Neural progenitor cell (in vitro differentiated cells): Measurements from ENCODE around the gene ANKRD6.

ENCODE experiments used
- EZH2phosphoT487 ChIP-seq: fragments of 200-600 bp; sonication (generic); IDR thresholded peaks from 2 replicates; pipeline ENCODE4 v1.6.1; 2017; ENCODE audit warnings: antibody characterized with exemption
- TF ChIP-seq, protein P1 (sequence below): fragments of 200-600 bp; sonication (generic); IDR thresholded peaks from 2 replicates; pipeline ENCODE4 v1.5.1; 2017; ENCODE audit warnings: antibody characterized with exemption, mild to moderate bottlenecking

DNA sequence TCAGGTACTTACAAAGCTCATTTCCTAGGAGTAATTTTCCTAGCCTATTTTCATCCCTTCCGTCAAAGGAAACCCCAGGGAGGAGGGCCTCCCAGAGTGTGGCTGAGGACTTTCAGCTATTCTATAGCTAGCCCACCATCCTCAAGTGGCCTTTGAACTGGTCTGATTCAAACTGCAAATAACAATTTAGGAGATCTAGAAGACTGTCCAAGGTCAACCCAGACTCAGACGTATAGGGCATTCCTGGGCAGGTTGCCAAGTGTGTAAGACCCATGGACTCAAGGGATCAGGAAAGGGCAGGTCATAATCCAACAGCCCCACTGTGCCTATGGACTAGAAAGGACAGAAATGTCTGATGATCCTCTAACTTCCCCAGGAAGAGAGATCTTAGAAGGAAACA, 18.7 kb upstream of the ANKRD6 start:
- TF ChIP-seq, protein P1, sequence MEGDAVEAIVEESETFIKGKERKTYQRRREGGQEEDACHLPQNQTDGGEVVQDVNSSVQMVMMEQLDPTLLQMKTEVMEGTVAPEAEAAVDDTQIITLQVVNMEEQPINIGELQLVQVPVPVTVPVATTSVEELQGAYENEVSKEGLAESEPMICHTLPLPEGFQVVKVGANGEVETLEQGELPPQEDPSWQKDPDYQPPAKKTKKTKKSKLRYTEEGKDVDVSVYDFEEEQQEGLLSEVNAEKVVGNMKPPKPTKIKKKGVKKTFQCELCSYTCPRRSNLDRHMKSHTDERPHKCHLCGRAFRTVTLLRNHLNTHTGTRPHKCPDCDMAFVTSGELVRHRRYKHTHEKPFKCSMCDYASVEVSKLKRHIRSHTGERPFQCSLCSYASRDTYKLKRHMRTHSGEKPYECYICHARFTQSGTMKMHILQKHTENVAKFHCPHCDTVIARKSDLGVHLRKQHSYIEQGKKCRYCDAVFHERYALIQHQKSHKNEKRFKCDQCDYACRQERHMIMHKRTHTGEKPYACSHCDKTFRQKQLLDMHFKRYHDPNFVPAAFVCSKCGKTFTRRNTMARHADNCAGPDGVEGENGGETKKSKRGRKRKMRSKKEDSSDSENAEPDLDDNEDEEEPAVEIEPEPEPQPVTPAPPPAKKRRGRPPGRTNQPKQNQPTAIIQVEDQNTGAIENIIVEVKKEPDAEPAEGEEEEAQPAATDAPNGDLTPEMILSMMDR: no peak
- no peak for TF ChIP-seq EZH2phosphoT487
